Measurements from ENCODE around the gene COMMD7. TPM values are rescaled to one million over a fixed set of nuclear protein-coding genes. Genes with fewer than 3 reads are reported as not detected.

The COMMD7 gene
- total RNA-seq, 1 experiment from 2014 or later: 66.1 TPM

DNA sequence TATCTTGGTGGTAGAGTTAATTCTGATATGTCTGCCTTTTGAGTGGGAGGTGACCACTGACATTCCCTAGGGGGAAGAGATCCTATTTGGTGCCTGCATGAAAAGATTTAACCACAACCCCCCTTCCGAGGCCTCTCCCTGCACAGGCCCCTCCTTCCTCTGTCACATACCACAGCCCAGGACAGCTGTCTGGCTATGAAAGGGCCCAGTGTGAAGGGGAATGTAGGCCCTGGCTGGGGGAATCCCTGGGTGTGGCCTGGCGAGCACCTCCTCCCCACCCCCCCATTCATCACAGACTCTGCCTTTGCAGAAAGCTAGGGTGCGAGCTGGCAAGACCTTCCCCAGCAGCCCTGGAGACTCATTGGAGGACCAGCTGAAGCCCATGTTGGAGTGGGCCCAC, 49.0 kb upstream of the COMMD7 start:
- Histone ChIP-seq H3K23ac (ENCODE audit: insufficient read length, low read depth, low read length) (no peak overlapping the region), H3K4ac (ENCODE audit: low read depth, low read length) (no peak overlapping the region), H3K18ac (ENCODE audit: insufficient read length, low read depth, low read length) (no peak overlapping the region), H3K79me1 (ENCODE audit: insufficient read depth, low read depth, low read length, poor library complexity, severe bottlenecking) (peaks cover 5% of the 10 kb centered on the region), H3K4me1 (ENCODE audit: insufficient read depth, low read length) (no peaks in the 10 kb centered on the region), H2AFZ (ENCODE audit: low read length) (no peak overlapping the region), H3K79me2 (ENCODE audit: insufficient read depth, low read length) (no peaks in the 10 kb centered on the region), H3K14ac (ENCODE audit: insufficient read depth, low read length) (no peak overlapping the region), H3K9me3 (ENCODE audit: control insufficient read depth, low read depth, low read length) (no peaks in the 10 kb centered on the region), H2BK120ac (ENCODE audit: low read depth, low read length, poor library complexity, severe bottlenecking) (no peak overlapping the region), H2BK20ac (ENCODE audit: low read depth, low read length, poor library complexity, severe bottlenecking) (no peak overlapping the region), H2BK5ac (ENCODE audit: insufficient read length, low read length) (no peak overlapping the region), H3K9ac (ENCODE audit: extremely low read depth, insufficient read length, low read length) (no peak overlapping the region), H3K27ac (ENCODE audit: insufficient read length, low read depth, low read length) (no peak overlapping the region), H2BK15ac (ENCODE audit: low read depth, low read length) (no peak overlapping the region), H4K20me1 (ENCODE audit: control insufficient read depth, insufficient read depth, insufficient read length) (no peaks in the 10 kb centered on the region), H3K4me2 (ENCODE audit: insufficient read depth, insufficient read length, low read length) (no peak overlapping the region), H2AK5ac (ENCODE audit: insufficient read length, low read length) (no peak overlapping the region), H3K23me2 (ENCODE audit: insufficient read length, low read depth, low read length, poor library complexity, severe bottlenecking) (no peaks in the 10 kb centered on the region), H3T11ph (ENCODE audit: low read length) (no peak overlapping the region), H3K56ac (ENCODE audit: insufficient read length, low read depth, low read length) (no peak overlapping the region), H2BK12ac (ENCODE audit: insufficient read length, low read depth, low read length) (no peak overlapping the region), H4K5ac (ENCODE audit: insufficient read length, low read depth, low read length) (no peak overlapping the region), H4K8ac (replicated peaks; ENCODE audit: insufficient read length, low read depth, low read length) (no peak overlapping the region), H4K91ac (ENCODE audit: insufficient read length, low read depth, low read length) (no peak overlapping the region), H3K27me3 (ENCODE audit: insufficient read depth, low read length) (no peaks in the 10 kb centered on the region)
- H3K27ac Mint-ChIP-seq: peak overlapping the region in 2 of 3 experiments; percentile 92 to 95; a peak in 4 of 7 replicates
- TF ChIP-seq, protein P1, sequence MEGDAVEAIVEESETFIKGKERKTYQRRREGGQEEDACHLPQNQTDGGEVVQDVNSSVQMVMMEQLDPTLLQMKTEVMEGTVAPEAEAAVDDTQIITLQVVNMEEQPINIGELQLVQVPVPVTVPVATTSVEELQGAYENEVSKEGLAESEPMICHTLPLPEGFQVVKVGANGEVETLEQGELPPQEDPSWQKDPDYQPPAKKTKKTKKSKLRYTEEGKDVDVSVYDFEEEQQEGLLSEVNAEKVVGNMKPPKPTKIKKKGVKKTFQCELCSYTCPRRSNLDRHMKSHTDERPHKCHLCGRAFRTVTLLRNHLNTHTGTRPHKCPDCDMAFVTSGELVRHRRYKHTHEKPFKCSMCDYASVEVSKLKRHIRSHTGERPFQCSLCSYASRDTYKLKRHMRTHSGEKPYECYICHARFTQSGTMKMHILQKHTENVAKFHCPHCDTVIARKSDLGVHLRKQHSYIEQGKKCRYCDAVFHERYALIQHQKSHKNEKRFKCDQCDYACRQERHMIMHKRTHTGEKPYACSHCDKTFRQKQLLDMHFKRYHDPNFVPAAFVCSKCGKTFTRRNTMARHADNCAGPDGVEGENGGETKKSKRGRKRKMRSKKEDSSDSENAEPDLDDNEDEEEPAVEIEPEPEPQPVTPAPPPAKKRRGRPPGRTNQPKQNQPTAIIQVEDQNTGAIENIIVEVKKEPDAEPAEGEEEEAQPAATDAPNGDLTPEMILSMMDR (conservative IDR thresholded peaks at IDR 0.05): no peak
- H3K36me3 Mint-ChIP-seq (ENCODE audit: insufficient read depth in 1 of 3, low read depth in 3 of 3): peaks cover 79 to 99% (median 96%) of the 10 kb centered on the region in 3 experiments
- no peak for DNase-seq
- no peaks in the 10 kb centered on the region for H3K9me3 Mint-ChIP-seq
- H3K4me3 Mint-ChIP-seq: no peak overlapping the region
- no CpG with 5 or more reads among the region's 3 CpGs for WGBS (ENCODE audit: extremely low coverage, insufficient read length, low lambda C conversion rate)
- H3K27me3 Mint-ChIP-seq (ENCODE audit: low read depth): peaks cover 2% of the 10 kb centered on the region; the same call in 1 of the 2 replicates
- H3K4me1 Mint-ChIP-seq: peaks cover 19 to 40% of the 10 kb centered on the region in 2 experiments
